GM21737 (cell line): ENCODE results near the gene GATB.

Experiments
- ATAC-seq: cut with Tn5 transposase; IDR thresholded peaks from one replicate; pipeline ENCODE4 v1.9.1; 2021; ENCODE audit warnings: mild to moderate bottlenecking, moderate library complexity; ENCODE audit not compliant: unreplicated experiment

The GATB gene

DNA sequence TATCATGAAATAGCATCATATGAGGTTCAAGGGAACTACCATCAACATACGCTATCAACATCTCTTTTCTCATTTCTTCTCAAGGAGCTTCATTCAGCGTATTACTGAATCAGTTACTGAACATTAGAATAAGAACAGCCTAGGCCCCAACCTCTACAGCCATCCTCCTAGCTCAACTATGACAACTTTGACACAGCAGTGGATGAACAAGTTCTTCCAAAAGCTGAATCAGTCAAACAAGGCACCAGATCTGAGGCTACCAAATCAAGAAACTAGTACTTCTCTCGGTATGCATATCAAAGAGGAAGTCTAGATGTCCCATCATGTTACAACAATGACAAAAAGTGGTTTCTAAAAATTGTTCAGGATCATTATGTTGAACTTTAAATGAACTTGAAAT is 57.4 kb downstream of the GATB start:
- no peak for ATAC-seq

DNA sequence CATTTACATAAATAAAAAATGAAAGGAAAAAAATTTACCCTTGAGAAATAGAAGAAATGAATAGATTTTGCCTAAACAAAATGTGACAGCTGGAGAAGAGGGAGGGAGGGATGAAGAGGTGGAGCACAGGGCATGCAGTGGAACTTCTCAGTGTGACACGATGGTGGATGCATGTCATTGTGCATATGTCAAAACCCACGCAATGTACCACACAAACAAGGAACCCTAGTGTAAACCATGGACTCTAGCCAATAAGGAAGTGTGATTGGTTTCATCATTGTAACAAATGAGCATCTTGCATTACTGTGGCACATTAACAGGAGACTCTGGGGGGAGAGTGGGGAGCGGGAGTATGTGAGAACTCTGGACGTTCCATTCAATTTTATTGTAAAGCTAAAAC is 58.6 kb downstream of the GATB start:
- no peak for ATAC-seq

DNA sequence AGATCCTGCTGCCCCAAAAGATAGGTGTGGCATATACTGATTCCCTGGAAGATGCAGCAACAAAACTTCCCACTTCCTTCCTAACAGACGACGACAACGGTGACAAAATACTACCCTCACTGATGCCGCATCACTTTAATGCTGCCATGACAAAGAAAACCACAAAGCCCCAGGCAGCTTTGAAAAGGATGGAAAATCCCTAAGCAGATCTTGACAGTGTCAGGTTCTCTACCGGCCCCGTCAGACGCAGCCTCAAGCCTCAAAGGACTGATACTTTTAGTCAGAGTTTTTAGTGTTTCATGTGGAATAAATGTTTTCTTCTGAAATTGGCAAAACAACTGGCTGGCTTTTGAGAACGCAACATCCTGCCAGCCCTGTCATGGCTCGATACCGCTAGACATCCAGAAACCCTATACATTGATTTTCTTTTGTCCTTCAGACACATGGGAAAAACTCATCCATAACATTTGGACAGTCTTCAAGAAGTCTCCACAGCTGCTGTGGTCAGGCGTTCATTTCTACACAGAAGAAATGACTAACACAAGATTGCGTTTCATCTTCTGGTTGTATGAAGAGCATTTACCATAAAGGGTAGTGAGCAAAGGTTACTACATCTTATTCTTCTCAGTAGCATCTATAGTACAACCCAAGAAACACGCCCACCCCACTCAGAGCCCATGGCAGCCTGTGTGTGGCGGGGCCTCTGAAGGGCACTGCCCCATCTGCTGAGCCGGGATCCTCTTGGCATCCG is 60.1 kb downstream of the GATB start:
- no peak for ATAC-seq

DNA sequence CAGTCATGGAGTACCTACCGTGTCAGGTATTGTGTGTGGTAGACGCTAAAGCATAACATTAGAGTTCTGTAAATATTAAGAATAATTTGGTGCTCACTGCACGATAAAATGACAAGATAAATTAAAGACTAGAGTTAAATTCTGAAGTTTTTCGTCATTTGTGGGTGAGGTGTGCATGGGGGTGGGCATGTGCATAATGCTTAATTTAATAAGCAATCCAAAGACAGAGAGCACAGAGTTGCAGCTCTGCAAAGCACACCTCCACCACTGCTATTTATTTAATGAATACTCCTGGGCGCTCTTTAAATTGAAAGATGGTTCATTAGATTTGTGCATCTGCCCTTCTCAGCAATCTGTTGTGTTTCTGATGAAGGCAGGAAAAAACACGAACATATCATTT is 62.6 kb downstream of the GATB start:
- ATAC-seq, result no peak

- no peak for ATAC-seq
These were observed 65.7 kb downstream of the GATB start for GRCh38 chr4:151694961-151695720.

DNA sequence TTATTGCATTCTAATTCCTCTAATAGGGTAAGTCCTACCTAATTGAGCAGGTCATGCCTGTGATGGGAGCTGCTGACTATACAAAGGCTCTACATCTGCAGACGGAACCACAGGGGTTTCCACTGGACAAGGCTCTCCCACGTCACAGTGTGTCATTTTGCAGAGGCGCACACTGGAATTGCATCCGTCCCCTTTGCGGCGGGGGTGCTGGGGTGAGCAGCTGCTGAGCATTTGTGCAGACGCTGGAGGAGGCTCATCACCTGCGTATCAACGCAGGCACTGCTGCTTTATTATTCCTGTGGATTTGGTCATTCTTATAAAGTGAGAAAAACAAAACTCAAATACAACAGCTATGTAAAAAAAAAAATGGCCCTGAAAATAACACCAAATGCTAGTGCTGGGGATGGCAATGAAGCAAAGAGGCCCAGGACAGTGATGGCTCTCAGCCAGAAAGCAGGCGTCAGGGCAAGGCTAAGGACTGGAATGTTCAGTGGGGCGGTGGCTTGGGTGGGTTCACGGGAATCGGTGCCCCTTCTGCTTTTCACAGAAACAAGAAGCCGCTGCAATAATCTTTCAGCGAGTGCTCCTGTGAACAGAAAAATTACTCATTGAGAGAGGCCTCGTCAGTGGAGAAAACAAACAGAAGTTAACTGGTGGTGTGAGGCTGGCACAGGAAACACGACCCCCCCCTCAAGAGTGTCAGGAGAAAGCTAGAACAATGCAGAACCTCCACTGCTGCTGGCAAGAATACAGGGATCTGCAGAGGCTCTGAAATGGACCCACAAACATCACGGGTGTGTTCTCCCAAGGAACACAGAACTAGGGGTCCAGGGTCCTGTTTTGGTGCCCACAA is 67.8 kb downstream of the GATB start:
- ATAC-seq, result no peak

DNA sequence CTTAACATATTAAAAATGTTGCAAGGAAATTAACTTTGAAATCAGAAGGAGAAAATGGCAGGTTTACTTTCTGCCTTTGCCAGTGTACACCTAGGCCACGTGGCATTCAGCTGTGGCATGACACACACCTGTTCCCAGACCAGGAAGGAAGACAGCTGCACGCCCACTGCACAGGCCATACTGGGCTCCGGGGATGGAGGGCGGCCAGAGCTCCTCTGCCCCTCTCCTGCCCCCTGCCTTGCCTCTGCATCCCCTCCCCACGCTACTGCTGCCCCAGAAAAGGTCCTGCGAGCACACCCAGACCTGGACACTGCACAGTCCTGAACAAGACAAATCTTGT is 68.4 kb downstream of the GATB start:
- no peak for ATAC-seq

DNA sequence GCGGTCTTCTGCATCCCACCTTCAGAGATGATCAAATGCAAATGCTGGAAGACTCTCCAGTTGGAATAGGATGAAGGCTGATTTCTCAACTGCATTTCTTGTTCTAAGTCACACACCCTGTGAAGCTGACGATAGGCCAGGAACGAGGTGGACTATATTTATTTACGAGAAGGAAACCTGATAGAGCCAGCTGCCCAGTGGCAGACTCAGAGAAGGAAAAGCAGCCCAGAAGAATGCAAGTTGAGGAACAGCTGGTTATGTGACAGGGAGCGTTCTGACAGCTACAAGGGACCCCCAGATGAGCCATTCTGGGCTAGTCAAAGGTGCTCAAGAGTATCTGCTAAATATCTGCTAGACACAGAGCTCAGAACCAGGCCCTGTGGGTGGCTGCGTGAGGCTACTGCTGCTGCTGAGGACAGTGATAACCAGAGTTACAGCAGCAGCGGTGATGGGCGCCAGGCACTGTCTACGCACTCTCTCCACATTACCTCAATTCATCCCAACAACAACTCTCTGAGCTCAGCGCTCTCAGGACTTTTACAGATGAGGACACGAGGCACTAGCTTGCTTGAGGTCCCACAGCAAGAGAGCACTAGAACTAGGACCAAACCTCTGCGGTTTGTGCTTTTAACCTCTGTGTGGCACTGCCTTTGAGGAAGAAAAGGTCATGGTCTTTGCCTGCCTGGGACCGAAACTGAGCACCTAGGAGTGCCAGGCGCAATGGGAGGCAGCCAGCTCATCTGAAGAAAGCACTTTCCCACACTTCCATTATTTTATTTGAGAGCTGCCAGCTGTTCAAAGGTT is 69.0 kb downstream of the GATB start:
- no peak for ATAC-seq

- no peak for ATAC-seq
These were observed 69.9 kb downstream of the GATB start for GRCh38 chr4:151690876-151691275.

GRCh38 chr4:151690164-151690870 is 70.5 kb downstream of the GATB start:
- ATAC-seq, result no peak

DNA sequence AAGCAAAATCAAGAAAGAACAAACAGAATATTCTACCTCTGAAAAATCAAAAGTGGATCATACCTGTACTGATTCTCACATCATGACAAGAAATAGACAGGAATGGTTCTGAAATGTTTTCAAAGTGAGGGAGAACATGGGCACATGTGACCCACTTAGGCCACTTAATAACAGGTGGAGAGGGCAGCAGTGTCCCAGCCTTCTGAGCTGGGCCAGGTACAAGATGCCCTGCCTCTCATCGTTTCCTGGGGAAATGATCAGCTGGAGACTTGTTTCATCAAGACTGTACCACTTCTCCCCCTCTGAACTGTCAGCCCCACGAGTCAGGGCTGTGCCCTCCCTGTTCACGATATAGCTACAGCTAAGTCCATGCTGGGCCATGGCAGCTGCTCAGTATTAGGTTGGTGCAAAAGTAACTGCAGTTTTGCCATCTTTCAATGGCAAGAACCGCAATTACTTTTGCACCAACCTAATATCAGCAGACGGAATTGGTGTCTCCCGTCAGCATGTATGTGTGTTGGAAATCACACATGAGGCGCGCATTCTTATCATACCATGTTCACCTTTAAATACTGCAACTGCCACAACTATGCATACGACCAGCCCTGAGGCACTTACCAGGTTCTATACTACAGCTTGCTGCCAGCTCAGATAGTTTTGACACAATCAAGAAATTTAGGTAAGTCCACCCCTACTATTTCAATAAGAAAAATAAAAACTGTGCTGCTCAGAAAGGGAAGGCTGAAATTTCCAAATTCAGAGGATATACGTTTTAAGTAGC is 71.4 kb downstream of the GATB start:
- no peak for ATAC-seq

- no peak for ATAC-seq
These were observed 72.1 kb downstream of the GATB start for GRCh38 chr4:151688785-151689043.

GRCh38 chr4:151688003-151688784 is 72.6 kb downstream of the GATB start:
- no peak for ATAC-seq

DNA sequence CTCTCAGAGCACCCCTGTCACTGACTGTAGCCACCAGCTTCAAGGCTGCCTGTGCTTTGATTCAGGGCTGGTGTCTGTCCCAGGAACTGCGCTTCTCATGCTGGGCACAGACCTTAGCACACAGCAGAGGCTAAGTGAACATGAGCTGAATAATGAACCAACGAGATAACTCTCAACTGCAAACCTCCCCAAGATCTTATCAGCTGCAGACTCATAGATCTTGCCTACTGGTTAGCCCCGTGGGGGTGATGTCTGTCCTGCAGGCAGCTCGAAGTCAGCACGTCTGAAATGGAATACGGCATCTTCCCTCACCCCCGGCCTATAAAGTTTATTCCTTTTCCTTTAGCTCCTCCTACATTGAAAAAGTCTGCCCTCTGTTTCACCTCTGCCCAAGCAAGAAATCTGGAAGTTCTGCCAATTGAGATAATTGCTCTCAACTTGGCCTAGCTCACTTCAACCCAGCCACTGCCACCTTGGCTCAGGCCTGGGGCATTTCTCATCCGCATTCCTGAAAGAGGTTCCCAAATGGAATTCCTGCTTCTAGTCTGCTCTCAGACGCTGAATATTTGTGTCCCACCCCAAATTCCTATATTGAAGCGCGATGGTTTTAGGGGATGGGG is 73.7 kb downstream of the GATB start:
- ATAC-seq, result no peak

DNA sequence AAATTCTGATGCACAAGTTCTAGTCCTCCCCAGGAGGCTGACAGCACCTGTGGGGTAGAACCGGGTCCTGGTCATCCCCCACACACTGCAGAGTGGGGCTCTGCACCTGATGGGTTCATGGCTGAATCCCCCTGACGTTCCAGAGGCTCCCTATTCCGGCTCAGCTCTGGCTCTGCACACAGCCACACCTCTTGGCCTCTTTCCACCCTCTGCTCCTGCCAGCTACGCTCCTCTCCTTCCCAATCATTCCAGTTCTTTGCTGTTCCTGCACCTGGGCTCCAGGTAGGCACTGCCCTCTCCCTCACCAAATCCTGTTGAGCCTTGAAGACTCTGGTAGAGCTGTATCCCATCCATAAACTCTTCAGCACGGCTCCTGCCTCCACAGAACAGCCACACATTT is 75.5 kb downstream of the GATB start:
- ATAC-seq, result no peak

- ATAC-seq, result no peak
These were observed 79.7 kb downstream of the GATB start for GRCh38 chr4:151681085-151681484.

- ATAC-seq, result no peak
These were observed 81.6 kb downstream of the GATB start for GRCh38 chr4:151679231-151679630.

DNA sequence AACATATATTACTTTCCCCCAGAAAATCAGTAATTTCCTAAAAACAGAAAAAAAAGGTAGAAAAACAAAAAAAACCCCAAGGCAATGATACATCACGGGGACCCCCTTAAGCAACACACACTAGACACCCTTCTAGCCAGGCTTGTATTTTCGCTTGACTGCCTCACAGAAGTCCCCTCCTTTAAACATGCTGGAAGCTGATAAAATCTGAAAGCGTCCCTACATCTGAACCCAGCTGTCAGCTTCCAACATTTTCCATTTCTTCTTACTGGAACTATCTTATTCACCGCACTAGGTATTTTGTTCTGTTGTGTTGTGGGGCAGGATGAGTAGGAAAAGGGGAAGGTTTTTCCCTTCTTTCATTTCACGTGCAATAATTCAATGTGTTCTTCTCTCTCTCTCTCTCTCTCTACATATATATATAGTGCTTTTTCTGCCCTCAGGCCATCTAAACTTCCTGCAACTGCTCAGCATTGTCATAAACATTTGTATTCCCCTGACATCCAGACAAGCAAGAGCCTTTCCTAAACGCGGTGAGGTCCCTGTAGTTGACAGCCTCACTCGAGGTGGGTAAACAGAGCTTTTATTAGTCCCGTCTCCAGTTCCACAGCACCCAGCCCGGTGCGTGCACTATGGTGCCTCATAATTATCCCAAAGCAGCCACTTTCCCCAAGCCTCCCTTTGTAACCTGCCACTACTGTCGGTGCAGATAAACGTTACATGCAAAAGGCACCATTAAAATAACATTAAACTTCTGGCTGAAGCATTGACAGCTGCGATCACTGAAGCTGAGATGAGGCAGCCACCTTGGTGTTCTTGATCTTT is 82.5 kb downstream of the GATB start:
- no peak for ATAC-seq
